IMR-90 (cell line): ENCODE measurements around the gene RNF175. TPM values are rescaled to one million over a fixed set of nuclear protein-coding genes. Genes with fewer than 3 reads are reported as not detected.

Source experiments
- ATAC-seq: fragments of 200-7000 bp; cut with Tn5 transposase; 2 replicates; pipeline ENCODE4 v1.9.1; 2020; ENCODE audit warnings: low read depth, mild to moderate bottlenecking, moderate library complexity
- BruUV-seq: library from RNA; stranded (reverse); fragments of 400-500 nt; replicated peaks from 2 replicates; lab custom pipeline; 2021; lab: Mats Ljungman, UMichigan
- CTCF ChIA-PET: fragments of 300-600 bp; formaldehyde crosslinking; extraction: SDS; loops from one replicate; lab custom pipeline; 2021; ENCODE audit warnings: antibody characterized with exemption; lab: Yijun Ruan, JAX
- POLR2A ChIA-PET: fragments of 300-600 bp; sonication (Branson Sonifier 250); formaldehyde crosslinking; loops from one replicate; lab custom pipeline; 2022; ENCODE audit warnings: antibody characterized with exemption; ENCODE audit not compliant: unreplicated experiment; lab: Charles Lee
- DNase-seq: peaks from one replicate; pipeline ENCODE4 v3.0.0; 2013
- H2AFZ ChIP-seq: replicated peaks from 2 replicates; pipeline ENCODE3; 2013; ENCODE audit warnings: low read length, mild to moderate bottlenecking; ENCODE audit not compliant: poor library complexity
- H2AK5ac ChIP-seq: 2 replicates; pipeline ENCODE4 v1.6.1; 2013; ENCODE audit warnings: low read depth, low read length, inconsistent platforms
- H2AK9ac ChIP-seq: replicated peaks from 2 replicates; pipeline ENCODE3; 2013; ENCODE audit warnings: mild to moderate bottlenecking, low read depth, low read length, moderate library complexity; ENCODE audit not compliant: poor library complexity
- H2BK120ac ChIP-seq: 2 replicates; pipeline ENCODE4 v1.6.1; 2013; ENCODE audit warnings: low read depth, low read length, inconsistent platforms
- H2BK15ac ChIP-seq: 3 replicates; pipeline ENCODE4 v1.6.1; 2013; ENCODE audit warnings: low read depth, low read length, inconsistent platforms
- H2BK20ac ChIP-seq: 2 replicates; pipeline ENCODE4 v1.6.1; 2013; ENCODE audit warnings: low read depth, mild to moderate bottlenecking, inconsistent platforms, low read length, moderate library complexity
- H2BK5ac ChIP-seq: 2 replicates; pipeline ENCODE4 v1.6.1; 2013; ENCODE audit warnings: mild to moderate bottlenecking, low read depth, low read length, inconsistent platforms; ENCODE audit not compliant: poor library complexity, severe bottlenecking
- H3K14ac ChIP-seq: replicated peaks from 2 replicates; pipeline ENCODE4 v1.6.1; 2013; ENCODE audit warnings: low read depth, low read length, inconsistent platforms
- H3K18ac ChIP-seq: 2 replicates; pipeline ENCODE4 v1.6.1; 2013; ENCODE audit warnings: low read depth, low read length, control low read depth
- H3K23ac ChIP-seq: 2 replicates; pipeline ENCODE4 v1.6.1; 2013; ENCODE audit warnings: low read depth, low read length, inconsistent platforms
- H3K27ac ChIP-seq: 2 replicates; pipeline ENCODE4 v1.5.1; 2013; ENCODE audit warnings: mild to moderate bottlenecking, control low read depth, low read length; ENCODE audit not compliant: insufficient read depth
- H3K27me3 ChIP-seq: 2 replicates; pipeline ENCODE4 v1.6.1; 2013; ENCODE audit warnings: low read length; ENCODE audit not compliant: control insufficient read depth, insufficient read depth
- H3K36me3 ChIP-seq: 2 replicates; pipeline ENCODE4 v1.6.1; 2013; ENCODE audit warnings: low read length, mixed read lengths; ENCODE audit not compliant: control insufficient read depth, insufficient read depth
- H3K4ac ChIP-seq: 2 replicates; pipeline ENCODE4 v1.6.1; 2013; ENCODE audit warnings: low read depth, low read length, inconsistent platforms
- H3K4me1 ChIP-seq: 2 replicates; pipeline ENCODE4 v1.6.1; 2013; ENCODE audit warnings: low read length, mixed read lengths; ENCODE audit not compliant: control insufficient read depth, insufficient read depth
- H3K4me2 ChIP-seq: 2 replicates; pipeline ENCODE4 v1.6.1; 2013; ENCODE audit warnings: low read depth, mild to moderate bottlenecking, control low read depth, low read length, moderate library complexity
- H3K4me3 ChIP-seq: 2 replicates; pipeline ENCODE4 v1.5.1; 2013; ENCODE audit warnings: low read depth, mild to moderate bottlenecking, control low read depth, low read length, moderate library complexity; ENCODE audit not compliant: insufficient read depth
- H3K56ac ChIP-seq: 2 replicates; pipeline ENCODE4 v1.6.1; 2013; ENCODE audit warnings: low read length, inconsistent platforms; ENCODE audit not compliant: insufficient read depth; ENCODE audit errors: extremely low read depth
- H3K79me1 ChIP-seq, 2 experiments: 2 replicates each; pipeline ENCODE4 v1.6.1; 2013; ENCODE audit warnings: low read length in 2 of 2, inconsistent platforms in 1 of 2, low read depth in 1 of 2
- H3K9ac ChIP-seq: 2 replicates; pipeline ENCODE4 v1.6.1; 2013; ENCODE audit warnings: low read depth, low read length, control low read depth
- H3K9me1 ChIP-seq: 2 replicates; pipeline ENCODE4 v1.6.1; 2013; ENCODE audit warnings: low read length, inconsistent platforms; ENCODE audit not compliant: insufficient read depth
- H3K9me3 ChIP-seq: 2 replicates; pipeline ENCODE4 v1.6.1; 2013; ENCODE audit warnings: low read length; ENCODE audit not compliant: control insufficient read depth, insufficient read depth
- H4K20me1 ChIP-seq: 2 replicates; pipeline ENCODE4 v1.6.1; 2013; ENCODE audit warnings: low read length, inconsistent platforms; ENCODE audit not compliant: insufficient read depth
- H4K5ac ChIP-seq: 2 replicates; pipeline ENCODE4 v1.6.1; 2013; ENCODE audit warnings: mild to moderate bottlenecking, low read depth, low read length, control low read depth
- H4K8ac ChIP-seq, 2 experiments: 2 replicates each; pipeline ENCODE4 v1.6.1; 2013; ENCODE audit warnings: low read depth in 2 of 2, low read length in 2 of 2, control low read depth in 1 of 2, inconsistent platforms in 1 of 2
- H4K91ac ChIP-seq: 2 replicates; pipeline ENCODE4 v1.6.1; 2013; ENCODE audit warnings: low read depth, low read length, inconsistent platforms; ENCODE audit not compliant: insufficient read depth
- CTCF ChIP-seq: conservative IDR thresholded peaks from 2 replicates; pipeline ENCODE4 v1.5.1; 2012; ENCODE audit warnings: mild to moderate bottlenecking, low read depth, low read length, improper control_type of control experiment
- FOS ChIP-seq: fragments of 150-350 bp; IDR thresholded peaks from 2 replicates; pipeline ENCODE4 v1.6.1; 2016; ENCODE audit warnings: low read depth, low read length
- MXI1 ChIP-seq: IDR thresholded peaks from 2 replicates; pipeline ENCODE4 v1.6.1; 2012; ENCODE audit warnings: low read depth, mild to moderate bottlenecking, low read length, moderate library complexity, borderline replicate concordance
- NFE2L2 ChIP-seq: fragments of 150-350 bp; IDR thresholded peaks from 2 replicates; pipeline ENCODE4 v1.6.1; 2016; ENCODE audit warnings: low read depth, mild to moderate bottlenecking, low read length
- POLR2A ChIP-seq: IDR thresholded peaks from 2 replicates; pipeline ENCODE4 v1.6.1; 2012; ENCODE audit warnings: mild to moderate bottlenecking, low read depth, low read length
- RAD21 ChIP-seq: IDR thresholded peaks from 2 replicates; pipeline ENCODE4 v1.6.1; 2012; ENCODE audit warnings: low read length, improper control_type of control experiment
- RFX5 ChIP-seq: IDR thresholded peaks from 2 replicates; pipeline ENCODE4 v1.8.0; 2012; ENCODE audit warnings: low read depth, mild to moderate bottlenecking, low read length, moderate library complexity
- SMC3 ChIP-seq: fragments of 150-350 bp; IDR thresholded peaks from 2 replicates; pipeline ENCODE4 v1.6.1; 2016; ENCODE audit warnings: low read depth, mild to moderate bottlenecking, antibody characterized with exemption, low read length, moderate library complexity
- USF2 ChIP-seq: fragments of 150-350 bp; IDR thresholded peaks from 2 replicates; pipeline ENCODE4 v1.6.1; 2017; ENCODE audit warnings: mild to moderate bottlenecking, antibody characterized with exemption, low read length, low read depth
- WGBS, 2 experiments: methylation state at CpG; one replicate each; pipeline versions ENCODE4 v1.1.5 to v1.1.7; 2013; ENCODE audit warnings: missing lambda C conversion rate in 2 of 2; ENCODE audit not compliant: insufficient read length in 1 of 2; ENCODE audit errors: extremely low coverage in 2 of 2; 5-methylcytosine and 5-hydroxymethylcytosine counted together
- dilution Hi-C: fragments of 300-500 bp; cut with HindIII; formaldehyde crosslinking; loops from one replicate; pipeline ENCODE4 v1.14.3; 2018; ENCODE audit warnings: low sequenced_read_pairs; ENCODE audit not compliant: unreplicated experiment
- in situ Hi-C: fragments of 300-500 bp; cut with MboI; formaldehyde crosslinking; loops from 3 replicates; pipeline ENCODE4 v1.14.3; 2019; ENCODE audit warnings: low sequenced_read_pairs, inconsistent platforms, mixed read lengths
- intact Hi-C: fragments of 100-400 bp; cut with micrococcal nuclease; formaldehyde crosslinking; loops from 2 replicates; pipeline ENCODE4 v1.10.0; 2022
- polyA plus RNA-seq, 3 experiments: library from polyadenylated mRNA; depleted of rRNA; stranded (reverse); fragments of >200 nt; gene quantifications; 2 replicates each; pipeline ENCODE4 v1.2.3, GENCODE V29; 2012; ENCODE audit warnings: low replicate concordance in 1 of 3
- total RNA-seq: library from RNA; depleted of rRNA; stranded (reverse); fragments of >200 nt; gene quantifications from 2 replicates; pipeline ENCODE4 v1.2.3, GENCODE V29; 2012

RNF175 gene
- total and polyA plus RNA-seq, 2 of the 4 experiments (the other 2 are of a cell fraction) = not detected

GRCh38 chr4:153780876-153781275, 21.1 kb upstream of the RNF175 start:
- no peaks in the 10 kb centered on the region for H3K79me1 ChIP-seq
- no peaks in the 10 kb centered on the region for H3K9me1 ChIP-seq
- no peak overlapping the region for H2AK5ac ChIP-seq
- no peak for ATAC-seq
- H2BK20ac ChIP-seq = no peak overlapping the region
- intact Hi-C loops = loop anchor here (10.0 kb wide), 1 partner anchor 724 kb away; no protein-coding TSS in a partner anchor
- no TSS peak for BruUV-seq
- H3K4me2 ChIP-seq = no peak overlapping the region
- no CpG with 5 or more reads among the region's 1 CpG for WGBS, 2 experiments
- TF ChIP-seq POLR2A = no peak
- no peak for TF ChIP-seq SMC3
- no peak for TF ChIP-seq MXI1
- no peak for TF ChIP-seq RFX5
- no peak for TF ChIP-seq CTCF
- TF ChIP-seq FOS = no peak
- no peak for TF ChIP-seq RAD21
- TF ChIP-seq USF2 = no peak
- TF ChIP-seq NFE2L2 = no peak
- H3K14ac ChIP-seq = no peak overlapping the region
- peaks cover 2% of the 10 kb centered on the region; the same call in 1 of the 2 replicates for H3K27me3 ChIP-seq
- no peaks in the 10 kb centered on the region for H3K9me3 ChIP-seq
- no peak overlapping the region for H2BK5ac ChIP-seq
- no peak overlapping the region for H4K8ac ChIP-seq
- no peaks in the 10 kb centered on the region for H3K36me3 ChIP-seq
- no peak overlapping the region for H2BK120ac ChIP-seq
- H3K56ac ChIP-seq = no peak overlapping the region
- no peak overlapping the region for H4K91ac ChIP-seq
- in situ Hi-C loops = no loop called here
- no peak overlapping the region for H3K9ac ChIP-seq
- DNase-seq = no peak
- H2BK15ac ChIP-seq = no peak overlapping the region
- H3K4me3 ChIP-seq = no peak overlapping the region
- H2AFZ ChIP-seq = no peak overlapping the region
- no peak overlapping the region for H3K27ac ChIP-seq
- dilution Hi-C loops = no loop called here
- no peak overlapping the region for H3K4ac ChIP-seq
- no peaks in the 10 kb centered on the region for H3K4me1 ChIP-seq
- ChIA-PET POLR2A (no interaction called here), CTCF (interaction anchor here (0.6 kb wide), 1 partner anchor 44 kb away, joined by 3 read pairs; no protein-coding TSS in a partner anchor)
- H3K23ac ChIP-seq = no peak overlapping the region
- H3K18ac ChIP-seq = no peak overlapping the region
- no peak overlapping the region for H4K5ac ChIP-seq
- H4K20me1 ChIP-seq = no peaks in the 10 kb centered on the region
- no peak overlapping the region for H2AK9ac ChIP-seq
